ENCODE data around the gene LDOC1. TPM values are rescaled to one million over a fixed set of nuclear protein-coding genes. Genes with fewer than 3 reads are reported as not detected.

Gene LDOC1
- total RNA-seq, 4 donors from 2014 or later = 3.1 to 4.9 (median 4.0) TPM

DNA sequence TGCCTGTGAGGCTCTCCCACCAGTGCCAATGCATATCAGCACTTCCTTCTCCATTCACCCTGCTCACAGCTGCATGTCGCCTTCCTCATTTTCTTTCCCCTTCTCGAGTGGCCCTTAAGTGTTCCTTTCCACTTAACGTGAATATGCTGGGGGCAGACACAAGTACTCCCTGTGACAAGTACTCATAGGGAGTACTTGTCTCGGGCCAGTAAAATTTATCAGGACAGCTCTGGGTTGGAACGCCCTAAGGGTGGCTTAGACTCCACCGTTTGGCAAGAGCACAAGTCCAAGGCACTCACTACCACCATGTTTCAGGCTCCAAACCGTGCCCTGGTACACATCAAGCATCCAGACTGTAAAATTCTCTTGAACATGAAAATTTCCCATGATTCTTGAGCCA lies 3.9 kb upstream of the LDOC1 start:
- TF ChIP-seq, protein P1, sequence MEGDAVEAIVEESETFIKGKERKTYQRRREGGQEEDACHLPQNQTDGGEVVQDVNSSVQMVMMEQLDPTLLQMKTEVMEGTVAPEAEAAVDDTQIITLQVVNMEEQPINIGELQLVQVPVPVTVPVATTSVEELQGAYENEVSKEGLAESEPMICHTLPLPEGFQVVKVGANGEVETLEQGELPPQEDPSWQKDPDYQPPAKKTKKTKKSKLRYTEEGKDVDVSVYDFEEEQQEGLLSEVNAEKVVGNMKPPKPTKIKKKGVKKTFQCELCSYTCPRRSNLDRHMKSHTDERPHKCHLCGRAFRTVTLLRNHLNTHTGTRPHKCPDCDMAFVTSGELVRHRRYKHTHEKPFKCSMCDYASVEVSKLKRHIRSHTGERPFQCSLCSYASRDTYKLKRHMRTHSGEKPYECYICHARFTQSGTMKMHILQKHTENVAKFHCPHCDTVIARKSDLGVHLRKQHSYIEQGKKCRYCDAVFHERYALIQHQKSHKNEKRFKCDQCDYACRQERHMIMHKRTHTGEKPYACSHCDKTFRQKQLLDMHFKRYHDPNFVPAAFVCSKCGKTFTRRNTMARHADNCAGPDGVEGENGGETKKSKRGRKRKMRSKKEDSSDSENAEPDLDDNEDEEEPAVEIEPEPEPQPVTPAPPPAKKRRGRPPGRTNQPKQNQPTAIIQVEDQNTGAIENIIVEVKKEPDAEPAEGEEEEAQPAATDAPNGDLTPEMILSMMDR (IDR thresholded peaks at IDR 0.05; ENCODE audit: low read depth) = no peak

DNA sequence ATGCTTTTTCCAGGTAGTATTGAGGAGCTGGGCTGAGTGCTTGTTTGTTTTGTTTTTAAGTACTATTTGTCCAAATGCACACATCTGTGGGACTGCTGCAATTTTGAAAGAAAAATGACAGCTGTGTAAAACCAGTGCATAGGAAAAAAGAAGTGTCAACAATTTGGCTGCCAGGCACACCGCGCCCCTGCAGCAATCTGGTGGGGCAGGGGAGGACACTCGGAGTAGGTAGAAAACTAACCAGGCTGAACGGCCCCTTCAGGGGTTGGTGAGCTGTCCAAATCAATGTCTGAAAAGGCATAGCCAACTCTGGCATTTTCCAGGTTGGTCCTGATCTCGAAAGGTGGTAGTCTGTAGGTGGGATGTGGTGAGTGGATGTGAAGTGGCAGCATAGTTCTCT lies 1.1 kb downstream of the LDOC1 start:
- TF ChIP-seq, protein P1 (IDR thresholded peaks at IDR 0.05; ENCODE audit: low read depth) = no peak

DNA sequence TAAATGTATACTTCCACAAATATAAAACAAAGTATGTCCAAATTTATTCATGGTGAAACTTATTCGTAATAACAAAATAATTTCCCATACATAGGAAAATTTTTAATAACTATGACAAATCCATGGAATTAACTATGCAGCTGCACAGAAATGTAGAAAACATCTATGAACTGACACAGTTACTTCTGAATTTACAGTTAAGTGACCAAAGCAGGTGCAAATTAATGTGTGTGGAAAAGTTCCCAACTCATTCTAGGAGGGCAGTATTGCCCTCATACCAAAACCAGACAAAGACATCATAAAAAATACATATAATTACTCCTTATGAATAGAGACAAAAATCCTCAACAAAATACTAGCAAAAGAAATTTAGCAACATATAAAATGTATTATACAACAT lies 12.5 kb downstream of the LDOC1 start:
- TF ChIP-seq, protein P1 (IDR thresholded peaks at IDR 0.05; ENCODE audit: low read depth) = no peak

DNA sequence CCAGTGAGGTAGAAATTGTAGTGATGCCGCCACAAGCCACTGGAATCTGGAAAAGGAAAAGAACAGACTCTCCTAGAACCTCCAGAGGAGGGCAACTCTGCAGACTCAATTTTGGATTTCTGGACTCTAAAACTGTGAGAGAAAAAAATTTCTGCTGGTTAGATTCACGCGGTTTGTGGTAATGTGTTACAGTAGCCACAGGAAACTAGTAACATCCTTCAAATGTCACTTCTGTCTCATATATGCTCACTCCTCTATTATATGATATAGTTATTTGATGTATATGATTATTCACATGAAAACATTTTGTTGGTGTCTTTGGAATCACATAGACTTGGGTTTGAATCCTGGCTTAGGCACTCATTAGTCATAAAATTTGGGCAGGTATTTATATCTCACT lies 18.8 kb downstream of the LDOC1 start:
- TF ChIP-seq, protein P1 (IDR thresholded peaks at IDR 0.05; ENCODE audit: low read depth) = no peak

DNA sequence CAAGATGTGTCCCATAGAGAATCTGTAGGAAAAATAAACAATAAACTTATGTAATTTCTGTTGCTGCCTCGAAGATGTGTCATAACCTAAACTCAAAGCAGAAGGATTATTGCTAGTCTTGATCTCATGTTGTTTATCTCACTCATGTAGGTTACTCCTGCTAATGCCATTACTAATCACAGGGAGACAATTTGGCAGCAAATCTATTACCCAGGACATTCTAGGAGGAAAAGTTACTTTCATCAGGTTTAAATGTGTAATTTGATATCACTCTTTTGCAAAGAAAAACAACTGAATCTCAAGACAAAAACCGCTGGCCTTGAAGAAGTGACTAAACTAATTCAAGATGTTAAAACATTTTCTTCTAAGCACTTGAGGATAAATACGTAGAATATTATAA lies 34.0 kb downstream of the LDOC1 start:
- TF ChIP-seq, protein P1 (IDR thresholded peaks at IDR 0.05; ENCODE audit: low read depth) = no peak

DNA sequence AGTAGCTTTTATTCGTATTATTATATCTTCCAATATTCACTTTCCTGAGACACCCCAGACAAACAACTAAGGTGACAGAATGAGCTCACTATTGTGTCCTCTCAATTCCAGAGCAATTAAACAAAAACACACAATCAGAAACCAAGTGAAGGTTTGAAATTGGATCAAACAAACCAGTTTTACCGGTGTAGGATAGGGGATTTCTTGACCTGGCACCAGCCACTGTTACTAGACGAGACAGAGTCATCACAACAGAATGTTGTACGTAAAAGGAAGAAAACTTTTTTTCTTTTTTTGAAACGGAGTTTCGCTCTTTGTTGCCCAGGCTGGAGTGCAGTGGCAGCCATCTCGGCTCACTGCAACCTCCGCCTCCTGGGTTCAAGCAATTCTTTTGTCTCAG lies 43.7 kb downstream of the LDOC1 start:
- TF ChIP-seq, protein P1 (IDR thresholded peaks at IDR 0.05; ENCODE audit: low read depth) = no peak

DNA sequence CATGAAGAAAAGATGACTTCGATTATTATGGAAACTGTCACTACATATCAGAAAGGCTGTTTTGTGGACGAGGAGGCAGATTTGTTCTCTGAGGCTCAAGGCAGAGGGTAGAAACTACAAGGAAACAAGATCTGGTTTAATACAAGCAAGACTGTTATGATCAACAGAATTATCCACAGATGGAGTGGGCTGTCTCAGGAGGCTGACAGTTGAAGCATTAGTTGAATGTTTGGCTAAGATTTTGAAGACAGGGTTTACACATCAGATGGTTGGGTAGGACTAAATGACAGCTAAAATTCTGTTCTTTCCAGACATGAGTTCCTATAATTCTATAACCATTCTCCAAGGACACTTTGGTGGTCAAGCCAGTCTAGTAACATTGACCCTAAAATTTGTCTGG lies 49.8 kb downstream of the LDOC1 start:
- TF ChIP-seq, protein P1 (IDR thresholded peaks at IDR 0.05; ENCODE audit: low read depth) = no peak

Other genes starting within 250 kb of the LDOC1 start
- gene SPANXB1, start 174.5 kb downstream of the LDOC1 start, total RNA-seq = not detected
- not detected for gene SPANXC, start 65.4 kb upstream of the LDOC1 start, total RNA-seq